Loucy (cell line): ENCODE results near the gene SHOC2.

Source experiments
- CTCF ChIP-seq: fragments of 200-600 bp; sonication (generic); conservative IDR thresholded peaks from 2 replicates; pipeline ENCODE4 v1.5.1; 2014; ENCODE audit warnings: mild to moderate bottlenecking, antibody characterized with exemption, low read length
- EZH2phosphoT487 ChIP-seq: fragments of 200-600 bp; IDR thresholded peaks from 2 replicates; pipeline ENCODE4 v1.6.1; 2018; ENCODE audit warnings: antibody characterized with exemption, mild to moderate bottlenecking, moderate library complexity, borderline replicate concordance

GRCh38 chr10:110914431-110914830 is 5.0 kb upstream of the SHOC2 start:
- TF ChIP-seq CTCF = no peak
- no peak for TF ChIP-seq EZH2phosphoT487
